Upper lobe of left lung (tissue), 4 donors: ENCODE results near the gene SRP68.

ENCODE experiments used
- POLR2A ChIP-seq, 4 donors: fragments of 450-650 bp; IDR thresholded peaks; one replicate each; pipeline ENCODE4 v1.5.1; 2016 to 2017; ENCODE audit warnings: antibody characterized with exemption in 4 of 4, mild to moderate bottlenecking in 2 of 4
- POLR2AphosphoS5 ChIP-seq, 2 donors: sonication (generic); formaldehyde crosslinking; IDR thresholded peaks; one replicate each; pipeline ENCODE4 v1.5.1; 2017; ENCODE audit warnings: antibody characterized with exemption in 2 of 2

DNA sequence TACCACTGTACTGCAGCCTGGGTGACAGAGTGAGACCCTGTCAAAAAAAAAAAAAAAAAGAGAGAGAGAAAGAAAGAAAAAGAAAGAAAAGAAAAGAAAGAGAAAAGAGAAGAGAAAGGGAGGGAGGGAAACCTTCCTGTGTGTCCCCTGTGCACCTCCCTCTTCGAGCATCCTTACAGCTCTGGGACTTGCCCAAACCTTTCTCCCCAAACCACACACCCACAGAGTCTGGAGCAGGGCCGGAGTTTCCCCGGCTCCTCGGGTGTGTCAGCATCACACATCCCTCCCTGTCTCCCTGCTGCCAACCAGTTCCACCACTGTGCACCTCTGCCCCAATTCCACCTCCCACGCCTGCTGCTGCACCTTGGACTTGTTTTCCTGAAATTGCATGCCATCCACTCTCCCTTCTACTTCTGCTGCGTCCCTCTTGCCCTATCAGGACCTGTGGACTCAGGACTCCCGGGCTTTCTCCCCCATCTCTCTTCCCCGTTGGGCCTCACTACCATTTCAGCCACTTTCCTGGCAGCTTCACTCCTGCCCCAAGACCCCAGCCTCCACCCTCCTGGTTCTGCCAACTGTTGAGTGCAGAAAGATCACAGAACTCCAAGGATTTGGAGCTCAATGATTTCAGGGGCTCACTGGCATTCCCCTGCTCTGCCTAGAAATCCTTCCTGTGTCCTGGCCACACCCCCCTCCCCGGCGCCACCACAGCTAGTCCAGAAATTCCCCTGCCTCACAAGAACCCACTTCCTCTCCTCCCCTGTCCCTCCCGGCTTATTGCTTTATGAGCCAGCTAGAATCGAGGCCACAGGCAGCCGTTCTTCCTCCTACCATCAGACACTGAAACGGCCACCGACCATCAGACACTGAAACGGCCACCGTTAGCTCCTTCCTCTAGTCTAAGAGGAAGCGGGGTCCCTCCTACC is 75.4 kb downstream of the SRP68 start:
- no peak for TF ChIP-seq POLR2AphosphoS5 (IDR thresholded peaks at IDR 0.05)
- no peak for TF ChIP-seq POLR2A (IDR thresholded peaks at IDR 0.05)
